GM19452 (cell line): Measurements from ENCODE around the gene MDK.
"Not testable (repeated sequence)": the region's sequence is repeated elsewhere in the genome, so short reads cannot be mapped to it uniquely, and the experiment has no call there.

Source experiments
- ATAC-seq: cut with Tn5 transposase; IDR thresholded peaks from one replicate; pipeline ENCODE4 v1.9.1; 2021; ENCODE audit not compliant: unreplicated experiment

The MDK gene

DNA sequence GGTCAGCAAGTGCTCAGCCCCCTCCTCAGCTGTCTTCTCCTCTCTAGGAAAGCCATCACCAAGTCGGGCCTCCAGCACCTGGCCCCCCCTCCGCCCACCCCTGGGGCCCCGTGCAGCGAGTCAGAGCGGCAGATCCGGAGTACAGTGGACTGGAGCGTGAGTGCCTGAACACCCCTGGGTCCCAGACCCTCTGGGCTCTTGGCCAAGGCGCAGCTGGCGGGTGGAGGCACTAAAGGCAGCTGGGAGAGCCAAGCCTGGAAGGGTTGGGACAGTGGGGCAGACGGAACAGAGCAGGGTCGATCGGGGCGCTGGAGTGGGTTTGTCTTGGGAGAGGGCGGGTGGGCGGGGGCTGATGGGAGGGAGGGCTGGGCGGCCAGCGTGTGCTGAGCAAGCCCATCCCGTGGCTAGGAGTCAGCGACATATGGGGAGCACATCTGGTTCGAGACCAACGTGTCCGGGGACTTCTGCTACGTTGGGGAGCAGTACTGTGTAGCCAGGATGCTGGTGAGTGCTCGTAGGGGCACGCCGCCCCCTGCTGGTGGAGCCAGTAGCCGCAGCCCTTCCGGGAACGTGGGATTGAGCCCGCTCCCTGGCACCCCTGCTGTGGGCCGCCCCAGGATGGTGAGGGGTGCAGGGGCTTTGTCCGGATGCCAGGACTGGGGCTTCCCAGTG, 14.1 kb upstream of the MDK start:
- ATAC-seq, result peak; percentile 64

DNA sequence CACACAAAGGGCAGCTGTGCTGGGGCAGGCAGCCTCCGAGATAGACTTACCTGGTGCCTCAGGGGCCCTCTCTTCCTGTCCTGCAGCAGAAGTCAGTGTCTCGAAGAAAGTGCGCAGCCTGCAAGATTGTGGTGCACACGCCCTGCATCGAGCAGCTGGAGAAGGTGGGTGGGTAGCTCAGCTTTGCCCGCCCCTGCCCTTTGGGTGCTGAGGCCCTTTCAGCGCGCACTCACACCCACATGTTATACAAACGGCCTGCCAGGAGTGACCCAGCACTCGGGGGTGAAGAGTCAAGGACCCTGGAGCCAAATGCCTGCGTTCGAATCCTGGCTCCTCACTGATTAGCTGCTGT, 13.6 kb upstream of the MDK start:
- no peak for ATAC-seq

DNA sequence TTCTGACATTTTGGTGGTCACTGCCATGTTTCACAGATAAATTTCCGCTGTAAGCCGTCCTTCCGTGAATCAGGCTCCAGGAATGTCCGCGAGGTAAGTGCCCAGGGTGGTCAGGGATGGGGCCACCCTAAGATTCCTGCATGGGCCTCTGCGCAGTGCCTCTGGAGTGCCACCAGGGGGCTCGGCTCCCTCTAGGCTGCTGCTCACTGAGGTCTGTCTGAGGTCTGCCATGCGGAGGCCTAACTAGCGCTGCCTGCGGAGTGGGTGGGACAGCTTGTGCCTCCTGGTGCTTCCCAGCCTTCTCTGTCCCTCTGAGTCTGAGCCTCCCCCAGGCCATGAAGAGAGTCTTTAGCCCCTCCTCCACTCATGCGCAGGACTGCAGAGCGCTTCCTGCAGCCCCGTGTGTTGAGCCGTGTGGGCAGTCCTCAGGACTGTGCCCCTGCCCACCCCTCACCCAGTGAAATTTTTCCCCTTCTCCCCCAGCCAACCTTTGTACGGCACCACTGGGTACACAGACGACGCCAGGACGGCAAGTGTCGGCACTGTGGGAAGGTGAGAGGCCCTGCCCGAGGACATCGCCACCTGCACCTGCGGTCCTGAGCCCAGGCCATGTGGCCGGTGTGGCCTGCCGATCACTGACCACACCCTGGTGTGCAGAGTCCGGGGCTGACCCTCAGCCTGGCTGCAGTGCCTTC, 11.9 kb upstream of the MDK start:
- no peak for ATAC-seq

DNA sequence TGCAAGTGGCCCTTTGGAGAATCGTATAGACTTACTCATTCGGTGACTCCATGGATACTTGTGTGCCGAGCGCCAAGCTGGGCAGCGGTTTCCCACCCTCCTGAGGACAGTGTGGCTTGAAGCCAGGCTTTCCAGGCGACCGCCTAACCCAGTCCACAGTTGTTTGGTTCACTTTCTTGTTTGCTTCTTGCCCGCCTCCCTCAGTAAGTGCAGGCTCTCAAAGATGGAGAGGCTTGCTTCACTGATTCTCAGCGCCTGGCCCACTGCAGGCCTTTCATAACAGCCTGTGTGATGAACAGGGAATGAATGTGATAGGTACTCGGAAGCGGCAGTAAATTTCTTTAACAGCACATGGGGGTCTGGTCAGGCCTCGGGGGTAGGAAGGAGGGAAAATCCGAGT, 11.2 kb upstream of the MDK start:
- ATAC-seq, result no peak

DNA sequence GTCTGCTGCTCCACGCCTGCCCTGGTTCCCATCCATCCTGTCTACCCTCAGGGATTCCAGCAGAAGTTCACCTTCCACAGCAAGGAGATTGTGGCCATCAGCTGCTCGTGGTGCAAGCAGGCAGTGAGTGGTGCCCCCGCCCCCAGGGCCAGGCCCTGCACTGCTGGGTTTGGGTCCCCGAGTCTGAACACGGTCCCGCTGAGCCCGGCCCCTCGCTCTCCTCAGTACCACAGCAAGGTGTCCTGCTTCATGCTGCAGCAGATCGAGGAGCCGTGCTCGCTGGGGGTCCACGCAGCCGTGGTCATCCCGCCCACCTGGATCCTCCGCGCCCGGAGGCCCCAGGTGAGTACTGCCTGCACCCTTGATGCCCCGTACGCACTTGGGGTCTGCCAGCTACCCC, 10.2 kb upstream of the MDK start:
- ATAC-seq, result not testable (repeated sequence)

DNA sequence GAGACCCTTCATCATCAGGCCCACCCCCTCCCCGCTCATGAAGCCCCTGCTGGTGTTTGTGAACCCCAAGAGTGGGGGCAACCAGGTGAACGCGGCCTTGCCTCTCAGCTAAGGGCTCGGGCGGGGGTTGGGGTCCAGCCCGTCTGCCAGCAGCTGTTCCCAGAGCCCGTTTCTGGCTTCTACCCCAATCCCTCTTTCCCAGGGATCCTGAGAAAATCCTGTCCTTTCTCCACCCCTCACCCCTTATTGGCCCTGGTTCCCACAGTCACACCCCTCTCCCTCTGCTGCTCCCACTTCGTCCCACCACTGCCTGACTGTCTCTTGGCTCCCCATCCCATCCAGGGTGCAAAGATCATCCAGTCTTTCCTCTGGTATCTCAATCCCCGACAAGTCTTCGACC, 9.4 kb upstream of the MDK start:
- ATAC-seq, result no peak

DNA sequence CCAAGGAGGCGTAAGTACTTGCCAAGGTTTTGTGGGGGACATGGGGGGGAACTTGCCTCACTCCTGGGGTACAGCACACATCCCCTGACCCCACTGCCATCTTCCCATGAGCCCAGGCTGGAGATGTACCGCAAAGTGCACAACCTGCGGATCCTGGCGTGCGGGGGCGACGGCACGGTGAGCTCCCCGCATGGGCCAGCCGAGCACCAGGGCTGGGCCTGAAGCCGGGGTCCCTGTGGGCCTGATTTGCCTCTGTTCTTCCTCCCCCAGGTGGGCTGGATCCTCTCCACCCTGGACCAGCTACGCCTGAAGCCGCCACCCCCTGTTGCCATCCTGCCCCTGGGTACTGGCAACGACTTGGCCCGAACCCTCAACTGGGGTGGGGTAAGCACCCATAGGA, 9.0 kb upstream of the MDK start:
- not testable (repeated sequence) for ATAC-seq

DNA sequence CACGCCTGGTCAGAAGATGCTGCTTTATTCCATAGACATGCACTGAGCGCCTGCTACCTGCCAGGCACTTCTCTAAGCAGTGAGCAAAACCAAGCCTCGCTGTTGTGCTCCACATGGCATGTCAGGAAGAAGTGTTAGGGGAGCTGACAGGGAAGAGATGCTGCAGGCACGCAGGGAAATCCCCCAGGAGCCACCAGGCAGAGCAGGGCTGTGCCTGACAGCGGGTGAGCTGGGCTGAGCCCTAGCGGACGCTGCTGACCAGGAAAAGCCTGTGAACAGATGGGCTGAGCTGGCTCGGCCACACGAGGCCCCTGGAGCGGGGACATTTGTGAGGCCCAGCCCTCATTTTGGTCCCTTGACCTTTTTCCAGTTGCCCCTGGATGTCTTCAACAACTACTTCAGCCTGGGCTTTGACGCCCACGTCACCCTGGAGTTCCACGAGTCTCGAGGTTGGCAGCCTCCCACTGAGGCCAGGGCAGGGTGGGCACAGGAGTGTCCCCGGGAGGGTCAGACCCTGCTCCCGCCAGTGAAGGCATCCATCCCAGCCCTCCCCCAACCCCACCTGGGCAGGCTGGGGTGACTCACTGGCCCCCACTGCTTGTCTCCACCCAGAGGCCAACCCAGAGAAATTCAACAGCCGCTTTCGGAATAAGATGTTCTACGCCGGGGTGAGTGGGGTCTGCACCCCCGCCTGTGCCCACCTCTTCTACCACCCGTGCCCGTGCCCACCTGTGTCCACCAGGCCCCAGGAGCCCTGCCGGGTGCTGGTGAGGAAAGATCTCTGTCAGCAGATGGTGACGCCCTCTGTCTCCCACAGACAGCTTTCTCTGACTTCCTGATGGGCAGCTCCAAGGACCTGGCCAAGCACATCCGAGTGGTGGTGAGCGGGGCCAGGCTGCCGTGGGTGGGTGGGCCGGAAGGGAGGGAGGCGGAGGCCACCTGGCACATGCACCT, 7.4 kb upstream of the MDK start:
- no peak for ATAC-seq

DNA sequence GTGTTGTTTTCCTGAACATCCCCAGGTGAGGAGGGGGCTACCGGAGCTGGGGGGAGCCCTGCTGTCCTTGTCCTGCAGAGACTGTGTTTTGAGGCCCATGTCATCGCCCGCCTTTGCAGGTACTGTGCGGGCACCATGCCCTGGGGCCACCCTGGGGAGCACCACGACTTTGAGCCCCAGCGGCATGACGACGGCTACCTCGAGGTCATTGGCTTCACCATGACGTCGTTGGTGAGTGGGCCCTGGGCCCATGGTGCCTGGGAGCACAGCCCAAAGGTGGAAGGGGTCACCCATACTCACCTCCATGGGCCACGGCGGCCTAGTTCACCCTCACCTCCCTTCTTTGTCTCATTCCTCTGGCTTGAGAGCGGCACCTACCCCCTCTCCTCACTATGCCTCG, 6.7 kb upstream of the MDK start:
- no peak for ATAC-seq

DNA sequence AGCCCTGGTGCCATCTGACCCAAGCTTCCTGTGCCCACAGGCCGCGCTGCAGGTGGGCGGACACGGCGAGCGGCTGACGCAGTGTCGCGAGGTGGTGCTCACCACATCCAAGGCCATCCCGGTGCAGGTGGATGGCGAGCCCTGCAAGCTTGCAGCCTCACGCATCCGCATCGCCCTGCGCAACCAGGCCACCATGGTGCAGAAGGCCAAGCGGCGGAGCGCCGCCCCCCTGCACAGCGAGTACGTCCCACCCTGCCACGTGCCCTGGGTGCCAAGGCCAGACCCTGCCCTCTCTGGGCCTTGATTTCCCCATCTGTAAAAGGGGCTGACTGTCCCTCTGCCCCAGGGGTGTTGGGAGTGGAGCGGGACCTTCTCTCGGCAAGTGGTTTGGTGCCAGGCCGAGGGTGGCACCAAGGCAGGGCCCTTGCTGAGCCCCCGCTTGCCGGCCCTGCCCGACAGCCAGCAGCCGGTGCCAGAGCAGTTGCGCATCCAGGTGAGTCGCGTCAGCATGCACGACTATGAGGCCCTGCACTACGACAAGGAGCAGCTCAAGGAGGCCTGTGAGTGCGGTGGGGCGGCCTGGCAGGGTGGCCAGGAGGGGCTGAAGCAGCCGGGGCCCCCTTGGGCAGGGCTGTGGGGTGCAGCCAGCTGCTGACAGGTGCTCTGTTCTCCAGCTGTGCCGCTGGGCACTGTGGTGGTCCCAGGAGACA, 5.9 kb upstream of the MDK start:
- no peak for ATAC-seq

DNA sequence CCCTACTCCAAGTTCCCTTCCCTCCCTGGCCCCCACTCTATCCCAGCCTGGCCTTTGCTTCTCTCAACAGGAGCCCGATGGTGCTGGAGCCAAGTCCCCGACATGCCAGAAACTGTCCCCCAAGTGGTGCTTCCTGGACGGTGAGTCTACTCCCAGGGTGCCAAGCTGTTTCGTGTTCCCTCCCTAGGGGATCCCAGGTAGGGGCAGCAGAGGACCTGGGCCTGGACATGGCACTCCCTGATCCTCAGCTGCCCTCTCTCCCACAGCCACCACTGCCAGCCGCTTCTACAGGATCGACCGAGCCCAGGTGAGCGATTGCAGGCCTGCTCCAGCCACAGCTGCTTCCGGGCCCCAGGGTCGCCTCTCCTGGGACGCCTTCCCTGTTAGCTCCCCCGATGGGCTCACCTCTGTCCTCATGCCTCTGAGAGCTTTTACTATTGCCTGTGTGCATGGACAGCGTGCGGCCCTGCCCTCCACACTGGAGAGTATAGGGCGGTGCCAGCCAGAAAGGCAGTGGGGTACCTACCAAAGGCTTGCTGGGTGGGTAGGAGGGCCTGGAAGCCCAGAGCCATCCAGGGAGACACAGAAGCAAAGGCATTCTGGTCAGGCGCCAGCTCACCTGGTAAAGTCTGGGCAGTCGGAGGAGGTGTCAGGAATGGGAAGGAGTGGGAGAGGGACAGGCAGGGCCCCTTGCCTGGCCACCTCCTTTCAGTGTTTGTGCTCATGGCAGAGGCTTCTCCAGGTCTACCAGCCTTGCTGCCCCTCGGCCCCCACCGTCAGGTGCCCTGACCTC, 5.0 kb upstream of the MDK start:
- no peak for ATAC-seq

DNA sequence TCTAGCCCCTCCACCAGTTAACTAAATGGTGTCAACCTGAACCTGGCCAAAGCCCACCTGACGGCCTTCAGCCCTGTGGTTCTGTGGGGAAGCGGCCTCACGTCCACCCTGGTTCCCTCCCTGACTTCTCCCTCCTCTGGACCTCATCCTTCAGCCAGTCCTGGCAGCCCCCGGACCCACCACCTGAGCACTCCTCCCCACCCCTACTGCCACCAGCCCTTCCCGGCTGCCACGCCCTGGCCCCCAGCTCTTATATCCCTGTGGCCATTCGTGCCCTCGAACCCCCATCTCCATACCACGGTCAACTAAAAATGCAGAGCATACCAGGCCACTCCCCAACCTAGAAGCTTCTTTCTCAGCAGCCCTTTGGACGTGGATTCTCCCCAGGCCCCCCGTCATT, 4.2 kb upstream of the MDK start:
- ATAC-seq, result no peak

DNA sequence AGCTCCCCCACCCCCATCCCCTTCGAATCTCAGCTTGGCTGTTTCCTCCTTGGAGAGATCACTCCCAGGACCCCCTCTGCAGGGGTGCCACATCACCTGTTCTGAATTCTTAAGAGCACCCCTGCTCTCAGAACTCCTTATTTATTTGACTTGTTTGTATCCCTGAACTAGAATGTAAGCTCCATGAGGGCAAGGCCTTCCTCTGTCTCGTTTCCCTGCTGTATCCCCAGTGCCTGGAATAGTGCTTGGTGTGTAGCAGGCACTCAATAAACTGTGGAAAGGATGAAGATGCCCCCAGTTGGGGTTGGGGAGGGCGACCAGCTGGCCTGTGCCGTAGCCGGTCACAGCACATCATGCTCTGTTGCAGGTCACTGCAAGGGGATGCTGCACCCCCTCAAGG, 3.6 kb upstream of the MDK start:
- ATAC-seq, result no peak

DNA sequence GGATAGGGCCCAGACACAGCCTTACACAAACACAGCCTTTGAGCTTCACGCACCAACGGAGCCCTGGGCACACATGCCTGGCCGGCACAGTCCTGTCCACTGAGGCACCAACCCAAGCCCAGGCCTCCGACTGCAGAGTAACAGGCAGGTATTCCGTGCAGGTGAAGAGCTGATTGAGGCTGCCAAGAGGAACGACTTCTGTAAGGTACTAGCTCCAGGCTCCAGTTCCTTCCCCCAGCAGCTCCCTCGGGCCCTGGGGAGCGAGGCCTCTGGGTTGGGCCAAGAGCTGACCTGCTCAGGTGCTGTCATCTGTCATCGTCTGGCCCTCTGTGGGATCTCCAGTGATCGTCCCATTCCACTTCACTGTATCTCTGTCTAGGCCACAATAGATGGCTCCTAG, 3.2 kb upstream of the MDK start:
- no peak for ATAC-seq

DNA sequence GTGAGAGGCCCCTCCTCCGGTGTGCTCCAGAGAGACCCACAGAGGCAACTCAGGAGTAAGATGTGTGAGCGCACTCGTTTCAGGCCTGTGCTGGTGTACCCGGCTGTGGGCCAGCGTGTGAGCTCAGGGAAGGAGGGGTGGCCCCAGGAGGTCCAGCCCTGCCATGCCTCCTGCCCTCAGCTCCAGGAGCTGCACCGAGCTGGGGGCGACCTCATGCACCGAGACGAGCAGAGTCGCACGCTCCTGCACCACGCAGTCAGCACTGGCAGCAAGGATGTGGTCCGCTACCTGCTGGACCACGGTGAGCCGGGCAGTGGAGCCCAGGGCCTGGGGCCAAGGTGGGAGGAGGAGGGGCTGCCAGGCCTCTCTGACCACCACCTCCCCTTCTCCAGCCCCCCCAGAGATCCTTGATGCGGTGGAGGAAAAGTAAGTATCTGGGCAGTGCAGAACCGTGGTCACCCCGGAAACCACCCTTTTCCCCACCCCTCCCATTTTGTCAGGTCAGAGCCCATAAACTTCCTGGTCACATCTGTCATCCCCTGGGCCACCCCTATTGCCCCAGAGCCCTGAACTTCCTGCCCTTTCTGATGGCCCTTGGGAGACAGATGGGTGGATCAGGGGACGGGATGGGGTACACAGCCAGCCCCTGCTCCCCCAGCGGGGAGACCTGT, 2.5 kb upstream of the MDK start:
- ATAC-seq, result no peak

DNA sequence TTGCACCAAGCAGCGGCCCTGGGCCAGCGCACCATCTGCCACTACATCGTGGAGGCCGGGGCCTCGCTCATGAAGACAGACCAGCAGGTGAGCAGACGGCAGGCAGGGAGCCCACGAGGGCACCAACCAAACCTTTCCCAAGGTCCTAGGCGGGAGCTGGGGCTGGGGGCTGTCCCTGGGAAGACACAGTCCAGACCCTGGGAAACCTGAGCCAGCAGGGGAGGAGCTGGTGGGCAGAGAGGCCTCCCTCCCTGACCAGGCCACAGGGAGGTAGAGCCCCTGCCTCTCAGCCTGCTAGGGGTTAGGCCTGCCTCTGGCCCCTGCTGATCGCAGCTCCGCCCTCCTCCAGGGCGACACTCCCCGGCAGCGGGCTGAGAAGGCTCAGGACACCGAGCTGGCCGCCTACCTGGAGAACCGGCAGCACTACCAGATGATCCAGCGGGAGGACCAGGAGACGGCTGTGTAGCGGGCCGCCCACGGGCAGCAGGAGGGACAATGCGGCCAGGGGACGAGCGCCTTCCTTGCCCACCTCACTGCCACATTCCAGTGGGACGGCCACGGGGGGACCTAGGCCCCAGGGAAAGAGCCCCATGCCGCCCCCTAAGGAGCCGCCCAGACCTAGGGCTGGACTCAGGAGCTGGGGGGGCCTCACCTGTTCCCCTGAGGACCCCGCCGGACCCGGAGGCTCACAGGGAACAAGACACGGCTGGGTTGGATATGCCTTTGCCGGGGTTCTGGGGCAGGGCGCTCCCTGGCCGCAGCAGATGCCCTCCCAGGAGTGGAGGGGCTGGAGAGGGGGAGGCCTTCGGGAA, 1.8 kb upstream of the MDK start:
- ATAC-seq, result not testable (repeated sequence)

DNA sequence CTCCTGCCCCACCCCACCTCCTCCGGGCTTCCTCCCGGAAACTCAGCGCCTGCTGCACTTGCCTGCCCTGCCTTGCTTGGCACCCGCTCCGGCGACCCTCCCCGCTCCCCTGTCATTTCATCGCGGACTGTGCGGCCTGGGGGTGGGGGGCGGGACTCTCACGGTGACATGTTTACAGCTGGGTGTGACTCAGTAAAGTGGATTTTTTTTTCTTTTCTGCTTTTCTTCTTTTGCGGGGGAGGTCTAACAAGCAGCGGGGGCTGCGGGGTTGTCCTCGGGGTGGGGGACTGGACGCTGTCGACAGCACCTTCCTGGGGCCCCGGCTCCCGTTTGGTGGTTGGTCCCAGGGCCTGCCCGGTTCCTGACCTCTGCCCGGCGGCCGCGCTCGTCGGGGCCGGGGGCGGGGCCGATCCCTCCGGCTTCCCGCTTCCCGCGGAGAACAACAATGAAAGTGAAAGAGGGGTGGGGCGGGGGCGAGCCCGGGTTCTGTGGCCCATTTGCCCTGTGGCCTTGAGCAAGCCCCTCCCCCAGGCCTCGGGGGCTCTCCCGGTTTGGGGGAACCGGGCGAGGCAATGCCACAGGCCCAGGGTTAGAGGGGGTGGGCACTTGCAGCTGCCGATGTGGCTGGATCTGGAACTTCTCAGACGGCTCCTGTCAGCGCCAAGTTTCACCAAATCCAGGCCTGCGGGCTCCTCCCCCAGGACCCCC, 975 bp upstream of the MDK start:
- ATAC-seq, result no peak

DNA sequence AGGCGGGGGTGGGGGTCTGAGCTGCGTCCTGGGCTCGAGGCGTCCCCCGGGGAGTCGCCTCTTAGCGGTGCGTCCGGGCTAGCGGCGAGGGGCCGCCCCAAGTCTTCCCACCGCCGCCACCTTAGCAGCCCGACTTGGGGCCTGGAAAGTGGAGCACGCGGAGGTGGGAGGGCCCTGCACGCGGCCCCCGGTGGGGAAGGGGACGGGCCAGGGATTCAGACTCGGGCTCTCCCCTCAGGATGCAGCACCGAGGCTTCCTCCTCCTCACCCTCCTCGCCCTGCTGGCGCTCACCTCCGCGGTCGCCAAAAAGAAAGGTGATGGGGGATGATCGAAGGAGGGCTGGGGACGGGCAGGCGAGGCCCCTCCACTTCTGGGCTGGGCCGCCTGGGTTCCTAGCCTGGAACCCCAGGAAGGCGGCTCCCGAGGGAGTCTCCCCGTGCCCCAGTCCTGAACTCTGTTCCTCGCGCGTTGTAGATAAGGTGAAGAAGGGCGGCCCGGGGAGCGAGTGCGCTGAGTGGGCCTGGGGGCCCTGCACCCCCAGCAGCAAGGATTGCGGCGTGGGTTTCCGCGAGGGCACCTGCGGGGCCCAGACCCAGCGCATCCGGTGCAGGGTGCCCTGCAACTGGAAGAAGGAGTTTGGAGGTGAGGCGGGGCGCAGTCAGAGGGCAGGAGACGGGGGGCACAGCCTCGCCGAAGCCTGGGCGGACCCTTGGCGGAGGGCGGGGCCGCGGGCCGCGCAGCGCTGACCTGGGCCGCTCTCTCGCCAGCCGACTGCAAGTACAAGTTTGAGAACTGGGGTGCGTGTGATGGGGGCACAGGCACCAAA, 563 bp downstream of the MDK start:
- no peak for ATAC-seq
